ENCODE results near the gene SETDB2.

GRCh38 chr13:49455007-49455398 is 10.9 kb downstream of the SETDB2 start:
- no peak for TF ChIP-seq POLR2AphosphoS5 (IDR thresholded peaks at IDR 0.05; ENCODE audit: borderline replicate concordance, low read depth, low read length)
- no peak for TF ChIP-seq EZH2 (IDR thresholded peaks at IDR 0.05)
- no peak for TF ChIP-seq FOXP2 (optimal IDR thresholded peaks at IDR 0.05; ENCODE audit: control extremely low read depth, extremely low read length, insufficient read depth)
